GM12892 (cell line): ENCODE results near the gene FCGBP.

Source experiments
- POLR2A ChIP-seq: IDR thresholded peaks from 2 replicates; pipeline ENCODE4 v1.6.1; 2011; ENCODE audit warnings: low read depth, low read length, control low read depth
- POLR2AphosphoS5 ChIP-seq: IDR thresholded peaks from 2 replicates; pipeline ENCODE4 v1.6.1; 2011; ENCODE audit warnings: low read depth, low read length, control low read depth

DNA sequence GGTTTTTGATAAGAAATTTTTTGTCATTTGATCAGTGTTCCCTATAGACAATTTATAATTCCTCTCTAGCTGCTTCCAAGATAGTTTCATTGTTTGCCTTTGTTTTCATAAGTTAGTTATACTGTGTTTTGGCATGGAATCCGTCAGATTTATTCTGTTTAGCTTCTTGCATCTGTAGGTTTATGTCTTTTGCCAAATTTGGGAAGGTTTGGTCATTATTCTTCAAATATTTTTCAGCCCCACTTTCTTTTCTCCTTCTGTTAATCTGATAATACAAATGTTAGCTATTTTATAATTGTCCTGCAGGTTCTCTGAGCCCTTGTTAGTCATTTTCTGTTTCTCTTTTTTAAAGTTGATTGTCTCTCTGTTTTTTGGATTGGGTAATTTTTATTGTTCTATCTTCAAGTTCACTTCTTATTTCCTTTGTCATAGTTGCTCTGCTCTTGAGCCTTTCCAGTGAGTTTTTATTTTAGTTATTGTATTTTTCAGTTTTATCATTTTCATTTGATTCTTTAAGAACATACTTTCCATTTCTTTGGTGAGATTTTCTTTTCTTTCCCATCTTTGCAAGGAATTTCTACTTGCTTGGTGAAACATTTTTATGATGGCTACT lies 5.9 kb upstream of the FCGBP start:
- TF ChIP-seq POLR2A = no peak
- TF ChIP-seq POLR2AphosphoS5 = no peak
